Right renal pelvis (tissue), 4 donors: ENCODE data around the gene SDCCAG8. TPM values are rescaled to one million over a fixed set of nuclear protein-coding genes. Genes with fewer than 3 reads are reported as not detected.

Experiments used
- DNase-seq, 4 donors: peaks; one replicate each; pipeline ENCODE4 v3.0.0-alpha.2; 2013; ENCODE audit warnings: low read depth in 4 of 4, low spot score in 3 of 4, missing footprints in 1 of 4
- polyA plus RNA-seq, 4 donors: library from polyadenylated mRNA; unstranded; fragments of 120-200 nt; gene quantifications; one replicate each; pipeline ENCODE4 v1.2.1, GENCODE V29; 2013; ENCODE audit not compliant: insufficient read length in 4 of 4

Gene SDCCAG8
- polyA plus RNA-seq, 4 donors = 40.8 to 50.4 (median 43.7) TPM

- DNase-seq = no peak
These were observed 220.1 kb downstream of the SDCCAG8 start for GRCh38 chr1:243475966-243476365.

- no peak for DNase-seq
These were observed 222.0 kb downstream of the SDCCAG8 start for GRCh38 chr1:243477731-243478290.

GRCh38 chr1:243481101-243481500 is 225.3 kb downstream of the SDCCAG8 start:
- DNase-seq = no peak

DNA sequence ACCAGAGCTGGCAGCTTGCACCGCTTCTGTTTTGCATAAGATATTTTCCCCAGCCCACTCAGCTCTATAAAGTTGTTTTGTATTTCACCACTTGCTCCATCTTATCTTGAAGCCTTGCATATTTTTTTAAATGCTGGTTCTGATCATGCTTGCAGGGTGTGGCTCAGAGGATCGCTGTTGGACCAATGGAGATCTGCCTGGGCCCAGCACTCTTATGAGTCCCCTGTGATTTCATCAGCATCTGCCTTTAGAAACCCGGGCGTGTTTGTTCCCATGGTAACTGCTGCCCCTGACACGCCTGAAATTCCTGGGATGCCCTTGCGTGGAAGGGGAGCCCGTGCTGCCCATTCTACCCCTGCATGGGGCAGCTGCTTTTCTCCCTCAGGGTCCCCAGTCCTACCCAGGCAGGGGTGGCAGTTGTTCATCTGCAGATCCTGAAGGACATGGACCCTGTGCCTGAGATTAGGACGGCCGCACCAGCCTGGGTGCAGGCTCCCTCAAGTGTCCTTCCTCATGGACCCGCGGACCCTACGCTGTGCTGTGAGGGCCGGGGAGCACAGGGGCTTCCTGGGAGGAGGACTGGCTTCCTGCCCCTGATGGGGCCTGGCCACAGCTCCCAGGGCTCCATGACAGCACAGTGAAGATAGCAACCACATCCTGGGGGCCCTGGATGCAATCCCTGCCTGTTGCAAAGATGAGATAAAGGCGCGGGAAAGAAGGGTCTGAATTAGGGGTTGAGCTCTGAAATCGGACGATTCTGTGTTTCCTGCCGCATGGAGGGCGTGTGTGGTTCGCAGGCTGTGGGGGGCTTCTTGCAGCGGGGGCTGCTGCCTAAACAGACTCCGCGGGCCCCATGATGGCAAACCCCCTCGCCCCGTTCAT is 226.5 kb downstream of the SDCCAG8 start:
- no peak for DNase-seq

DNA sequence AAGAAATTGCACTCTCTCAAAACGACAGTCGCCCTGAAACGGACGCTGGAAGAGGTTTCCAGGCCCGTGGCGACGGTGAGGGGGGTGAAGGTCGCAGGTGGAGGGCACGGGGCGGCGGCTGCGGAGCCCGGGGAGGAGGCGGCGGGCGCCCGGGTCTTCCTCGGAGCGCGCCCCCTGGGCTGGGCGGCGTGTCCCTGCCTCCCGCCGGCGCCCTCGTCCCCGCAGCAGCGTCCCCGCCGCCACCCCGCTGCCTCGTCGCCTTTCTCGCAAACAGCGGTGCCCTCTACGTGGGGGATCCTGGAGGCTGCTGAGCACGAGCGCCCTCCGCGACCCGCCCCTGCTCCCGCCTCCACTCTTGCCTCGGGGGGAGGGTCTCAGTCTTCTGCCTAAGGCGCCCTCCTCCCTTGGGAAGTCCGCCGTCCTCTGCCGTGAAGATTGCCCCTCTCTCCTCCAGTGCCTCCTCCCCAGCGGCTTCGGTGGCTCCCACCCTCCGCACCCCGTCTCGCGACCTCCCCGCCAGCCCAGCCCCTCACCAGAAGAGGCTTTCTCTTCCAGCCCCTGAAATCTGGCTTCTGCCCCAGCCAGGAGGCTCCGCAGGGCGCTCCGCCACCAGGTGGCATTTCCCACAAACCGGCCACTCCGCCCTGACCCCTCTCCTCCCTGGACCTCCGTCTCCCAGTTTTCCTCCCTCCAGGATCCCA is 227.4 kb downstream of the SDCCAG8 start:
- DNase-seq = no peak

DNA sequence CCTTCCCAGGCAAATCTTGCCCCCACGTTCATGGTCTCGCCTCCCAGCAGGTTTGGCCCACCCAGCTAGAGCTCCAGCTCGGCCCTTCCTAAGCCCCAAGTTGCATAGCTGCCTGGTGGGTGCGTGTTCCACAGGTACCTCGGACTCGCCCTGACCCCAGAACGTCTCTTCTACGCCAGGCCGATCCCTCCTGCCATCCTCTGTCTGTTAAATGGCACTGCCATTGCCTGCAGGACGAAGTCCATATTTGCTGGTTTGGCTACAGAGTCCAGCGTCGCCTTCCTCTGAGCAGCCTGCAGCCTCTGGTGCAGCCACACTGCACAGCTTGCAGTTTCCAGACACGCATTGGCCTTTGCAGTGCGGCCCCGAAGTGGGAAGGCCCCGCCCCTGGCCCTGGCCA is 228.1 kb downstream of the SDCCAG8 start:
- no peak for DNase-seq

DNA sequence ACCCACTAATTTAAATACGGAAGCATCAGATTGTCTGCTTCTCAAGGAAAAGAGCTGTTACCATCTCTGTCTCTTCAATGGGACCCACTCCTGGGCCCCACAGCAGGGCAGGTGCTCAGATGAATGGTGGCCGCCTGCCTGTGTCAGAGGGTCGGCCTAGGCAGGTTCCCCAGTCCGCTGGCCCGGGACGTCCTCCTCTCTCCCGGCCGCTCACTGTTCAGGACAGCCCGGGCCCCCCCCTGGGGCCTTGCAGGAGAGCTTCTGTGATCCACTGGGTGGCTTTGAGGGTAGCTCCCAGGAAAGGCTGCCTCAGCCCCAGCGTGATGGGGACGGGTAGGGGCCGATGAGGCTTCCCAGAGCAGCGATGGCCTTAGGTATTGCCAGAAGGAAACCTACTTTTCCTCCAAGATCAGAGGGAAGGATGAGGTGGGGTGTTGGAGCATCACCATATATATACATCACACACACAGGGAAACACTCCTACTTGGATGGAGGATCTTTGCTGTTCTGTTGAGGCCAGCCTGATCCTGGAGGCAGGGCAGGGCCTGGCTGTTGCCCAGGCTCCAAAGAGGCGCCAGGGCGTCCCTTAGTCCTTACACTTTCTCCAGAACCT is 231.3 kb downstream of the SDCCAG8 start:
- no peak for DNase-seq

- DNase-seq = no peak
These were observed 231.9 kb downstream of the SDCCAG8 start for GRCh38 chr1:243487649-243488227.

DNA sequence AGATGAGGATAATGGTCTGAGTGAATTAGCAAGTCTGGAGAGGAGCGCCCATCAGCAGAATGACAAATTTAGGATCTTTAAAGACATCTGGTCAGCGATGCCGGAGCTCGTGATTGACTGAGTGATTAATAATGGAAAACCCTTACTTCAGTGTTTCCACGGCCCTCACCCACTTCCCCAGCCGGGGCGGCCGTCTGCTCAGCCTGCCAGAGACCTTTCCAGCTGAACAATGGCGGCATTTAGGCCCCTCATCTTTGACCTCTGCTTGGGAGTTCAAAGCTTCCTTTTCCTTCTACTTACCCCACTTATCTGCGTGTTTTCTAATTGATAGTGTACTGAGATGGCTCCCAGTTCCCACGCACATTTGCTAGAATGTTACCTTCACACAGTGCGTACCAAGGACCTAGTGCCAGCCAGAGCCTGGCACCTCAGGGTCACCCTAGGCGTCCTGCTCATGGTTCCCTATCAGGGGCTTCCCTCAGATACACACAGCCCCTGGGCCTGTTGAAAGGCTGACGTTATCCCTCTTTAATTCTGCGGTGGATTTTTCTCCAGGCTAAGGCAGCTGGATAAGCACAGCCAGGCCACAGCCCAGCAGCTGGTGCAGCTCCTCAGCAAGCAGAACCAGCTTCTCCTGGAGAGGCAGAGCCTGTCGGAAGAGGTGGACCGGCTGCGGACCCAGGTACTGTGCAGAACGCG is 232.8 kb downstream of the SDCCAG8 start:
- DNase-seq = no peak

- DNase-seq = no peak
These were observed 233.3 kb downstream of the SDCCAG8 start for GRCh38 chr1:243489158-243489527.

- no peak for DNase-seq
These were observed 234.1 kb downstream of the SDCCAG8 start for GRCh38 chr1:243489681-243490546.

DNA sequence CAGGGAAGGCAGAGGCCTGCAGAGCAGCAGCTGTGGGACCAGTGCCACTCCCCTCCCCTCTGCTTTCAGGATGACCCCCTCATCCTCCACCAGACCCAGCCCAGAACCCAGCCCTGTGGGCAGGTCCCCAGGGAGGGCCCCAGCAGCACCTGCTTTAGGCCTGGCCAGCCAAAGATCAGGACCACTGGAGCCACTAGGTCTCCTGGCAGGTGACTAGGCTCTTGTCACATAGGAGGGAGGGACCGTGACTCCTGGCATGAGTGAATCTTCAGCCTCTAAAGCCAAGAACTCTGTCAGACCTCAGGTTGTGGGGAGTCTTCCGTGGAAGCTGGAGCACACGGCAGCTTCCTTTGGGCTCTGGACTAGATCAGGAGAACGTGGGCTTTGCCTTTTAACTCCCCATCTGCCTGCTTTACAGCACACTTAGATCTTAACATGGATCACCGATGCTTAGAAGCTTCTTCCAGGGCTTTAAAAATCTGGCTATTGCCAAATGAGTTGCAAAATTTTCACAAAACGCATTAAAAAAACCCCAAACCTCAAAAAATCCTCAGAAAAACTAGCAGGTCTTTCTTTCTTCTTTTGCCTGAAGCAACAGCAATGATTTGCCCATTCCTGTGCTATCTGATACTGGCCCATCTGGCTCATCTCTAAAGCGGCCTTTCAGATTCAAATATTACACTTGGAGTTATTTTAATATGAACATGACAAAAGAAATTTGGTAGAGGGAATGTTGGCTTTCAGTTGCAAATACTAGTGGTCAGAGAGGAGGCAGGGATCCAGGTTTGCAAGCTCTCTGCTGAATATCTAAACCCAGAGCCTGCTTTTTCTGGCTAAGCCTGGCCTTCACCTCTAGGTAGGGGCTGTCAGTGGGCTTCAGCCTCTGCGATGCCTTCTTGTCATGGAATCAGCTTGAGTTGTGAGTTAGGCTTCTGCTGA is 235.2 kb downstream of the SDCCAG8 start:
- no peak for DNase-seq

- no peak for DNase-seq
These were observed 237.6 kb downstream of the SDCCAG8 start for GRCh38 chr1:243493156-243494129.

GRCh38 chr1:243494741-243495431 is 239.0 kb downstream of the SDCCAG8 start:
- no peak for DNase-seq

- DNase-seq = no peak
These were observed 239.8 kb downstream of the SDCCAG8 start for GRCh38 chr1:243495442-243496186.

- DNase-seq = no peak
These were observed 240.4 kb downstream of the SDCCAG8 start for GRCh38 chr1:243496187-243496646.
